Measurements from ENCODE around the gene LRRN4.

LRRN4 gene

DNA sequence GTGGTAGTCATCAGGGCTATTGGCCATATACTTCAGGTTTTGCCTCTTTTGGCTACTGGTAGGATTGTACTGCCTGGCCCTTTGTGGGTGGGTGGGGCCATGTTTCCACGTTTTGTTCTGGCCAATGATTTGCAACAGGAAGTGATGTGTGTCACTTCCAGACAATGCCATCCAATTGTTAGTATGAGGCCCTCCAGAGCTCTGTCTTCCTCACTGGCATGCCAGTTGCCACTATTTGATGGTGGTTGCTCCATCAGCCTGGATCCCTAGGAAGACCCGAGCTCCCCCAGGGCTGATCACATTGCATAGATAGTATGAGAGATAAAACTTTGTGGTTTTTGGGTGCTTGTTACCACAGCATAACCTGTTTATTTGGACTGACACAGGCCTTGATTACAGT lies 7.7 kb upstream of the LRRN4 start:
- TF ChIP-seq TAF1 (IDR thresholded peaks at IDR 0.05; ENCODE audit: borderline replicate concordance, insufficient read depth, low read length) (no peak), POLR2AphosphoS5 (IDR thresholded peaks at IDR 0.05; ENCODE audit: low read depth, low read length) (no peak), FOXP2 (optimal IDR thresholded peaks at IDR 0.05; ENCODE audit: borderline replicate concordance, extremely low read depth, extremely low read length, insufficient read depth) (no peak), SIN3A (IDR thresholded peaks at IDR 0.05; ENCODE audit: borderline replicate concordance, insufficient read depth, low read length) (no peak)
- TF ChIP-seq, protein P1, sequence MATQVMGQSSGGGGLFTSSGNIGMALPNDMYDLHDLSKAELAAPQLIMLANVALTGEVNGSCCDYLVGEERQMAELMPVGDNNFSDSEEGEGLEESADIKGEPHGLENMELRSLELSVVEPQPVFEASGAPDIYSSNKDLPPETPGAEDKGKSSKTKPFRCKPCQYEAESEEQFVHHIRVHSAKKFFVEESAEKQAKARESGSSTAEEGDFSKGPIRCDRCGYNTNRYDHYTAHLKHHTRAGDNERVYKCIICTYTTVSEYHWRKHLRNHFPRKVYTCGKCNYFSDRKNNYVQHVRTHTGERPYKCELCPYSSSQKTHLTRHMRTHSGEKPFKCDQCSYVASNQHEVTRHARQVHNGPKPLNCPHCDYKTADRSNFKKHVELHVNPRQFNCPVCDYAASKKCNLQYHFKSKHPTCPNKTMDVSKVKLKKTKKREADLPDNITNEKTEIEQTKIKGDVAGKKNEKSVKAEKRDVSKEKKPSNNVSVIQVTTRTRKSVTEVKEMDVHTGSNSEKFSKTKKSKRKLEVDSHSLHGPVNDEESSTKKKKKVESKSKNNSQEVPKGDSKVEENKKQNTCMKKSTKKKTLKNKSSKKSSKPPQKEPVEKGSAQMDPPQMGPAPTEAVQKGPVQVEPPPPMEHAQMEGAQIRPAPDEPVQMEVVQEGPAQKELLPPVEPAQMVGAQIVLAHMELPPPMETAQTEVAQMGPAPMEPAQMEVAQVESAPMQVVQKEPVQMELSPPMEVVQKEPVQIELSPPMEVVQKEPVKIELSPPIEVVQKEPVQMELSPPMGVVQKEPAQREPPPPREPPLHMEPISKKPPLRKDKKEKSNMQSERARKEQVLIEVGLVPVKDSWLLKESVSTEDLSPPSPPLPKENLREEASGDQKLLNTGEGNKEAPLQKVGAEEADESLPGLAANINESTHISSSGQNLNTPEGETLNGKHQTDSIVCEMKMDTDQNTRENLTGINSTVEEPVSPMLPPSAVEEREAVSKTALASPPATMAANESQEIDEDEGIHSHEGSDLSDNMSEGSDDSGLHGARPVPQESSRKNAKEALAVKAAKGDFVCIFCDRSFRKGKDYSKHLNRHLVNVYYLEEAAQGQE (IDR thresholded peaks at IDR 0.05; ENCODE audit: insufficient read depth in 1 of 2, low read depth in 2 of 2, low read length in 2 of 2), result no peak

DNA sequence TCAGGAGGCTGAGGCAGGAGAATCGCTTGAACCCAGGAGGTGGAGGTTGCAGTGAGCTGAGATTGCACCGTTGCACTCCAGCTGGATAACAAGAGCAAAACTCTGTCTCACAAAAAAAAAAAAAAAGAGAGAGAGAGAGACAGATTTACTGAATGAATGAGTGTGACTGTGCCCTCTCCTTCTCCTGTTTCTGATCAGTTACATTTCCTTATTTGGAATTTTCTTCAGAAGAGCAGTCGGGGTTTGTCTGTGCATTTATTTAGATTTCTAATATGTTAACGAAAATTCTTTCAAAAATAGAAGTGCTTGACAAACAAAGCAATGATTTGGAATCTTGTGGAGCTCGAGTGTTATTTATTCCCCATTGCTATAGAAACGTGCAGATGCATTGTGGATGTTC lies 6.4 kb upstream of the LRRN4 start:
- no peak for TF ChIP-seq TAF1 (IDR thresholded peaks at IDR 0.05; ENCODE audit: borderline replicate concordance, insufficient read depth, low read length)
- TF ChIP-seq SIN3A (IDR thresholded peaks at IDR 0.05; ENCODE audit: borderline replicate concordance, insufficient read depth, low read length), result no peak
- TF ChIP-seq FOXP2 (optimal IDR thresholded peaks at IDR 0.05; ENCODE audit: borderline replicate concordance, extremely low read depth, extremely low read length, insufficient read depth), result no peak
- TF ChIP-seq, protein P1 (IDR thresholded peaks at IDR 0.05; ENCODE audit: insufficient read depth in 1 of 2, low read depth in 2 of 2, low read length in 2 of 2), result no peak
- no peak for TF ChIP-seq POLR2AphosphoS5 (IDR thresholded peaks at IDR 0.05; ENCODE audit: low read depth, low read length)

DNA sequence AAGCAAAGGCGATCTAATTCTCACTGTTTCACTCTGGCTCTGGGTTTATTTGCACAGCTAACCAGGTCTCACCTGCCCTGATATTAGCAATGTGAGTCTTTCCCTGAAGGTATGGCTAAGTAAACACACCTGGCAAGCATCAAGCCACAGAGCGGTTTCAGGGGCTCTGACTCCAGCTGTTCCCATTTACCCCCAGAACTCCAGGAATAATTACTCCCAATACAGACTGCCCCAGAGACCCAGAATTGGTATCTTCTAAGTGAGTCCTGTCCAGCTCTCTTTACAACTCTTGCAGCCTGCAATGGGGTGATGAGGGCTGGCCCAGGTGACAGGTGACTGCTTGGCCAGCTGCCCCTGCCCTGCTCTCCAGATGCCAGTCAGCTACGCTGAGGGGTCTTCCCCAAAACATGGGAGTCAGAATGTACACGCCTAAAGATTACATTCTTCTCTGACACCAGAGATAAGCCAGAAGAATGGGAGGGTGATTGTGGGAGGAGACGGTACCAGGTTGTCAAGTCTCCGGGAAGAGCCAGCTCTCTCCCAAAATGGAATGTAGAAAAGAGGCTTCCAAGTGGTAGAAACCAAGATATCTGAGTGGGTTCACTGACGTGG lies 4.9 kb upstream of the LRRN4 start:
- no peak for TF ChIP-seq SIN3A (IDR thresholded peaks at IDR 0.05; ENCODE audit: borderline replicate concordance, insufficient read depth, low read length)
- TF ChIP-seq POLR2AphosphoS5 (IDR thresholded peaks at IDR 0.05; ENCODE audit: low read depth, low read length), result no peak
- no peak for TF ChIP-seq FOXP2 (optimal IDR thresholded peaks at IDR 0.05; ENCODE audit: borderline replicate concordance, extremely low read depth, extremely low read length, insufficient read depth)
- TF ChIP-seq, protein P1 (IDR thresholded peaks at IDR 0.05; ENCODE audit: insufficient read depth in 1 of 2, low read depth in 2 of 2, low read length in 2 of 2), result no peak
- no peak for TF ChIP-seq TAF1 (IDR thresholded peaks at IDR 0.05; ENCODE audit: borderline replicate concordance, insufficient read depth, low read length)

DNA sequence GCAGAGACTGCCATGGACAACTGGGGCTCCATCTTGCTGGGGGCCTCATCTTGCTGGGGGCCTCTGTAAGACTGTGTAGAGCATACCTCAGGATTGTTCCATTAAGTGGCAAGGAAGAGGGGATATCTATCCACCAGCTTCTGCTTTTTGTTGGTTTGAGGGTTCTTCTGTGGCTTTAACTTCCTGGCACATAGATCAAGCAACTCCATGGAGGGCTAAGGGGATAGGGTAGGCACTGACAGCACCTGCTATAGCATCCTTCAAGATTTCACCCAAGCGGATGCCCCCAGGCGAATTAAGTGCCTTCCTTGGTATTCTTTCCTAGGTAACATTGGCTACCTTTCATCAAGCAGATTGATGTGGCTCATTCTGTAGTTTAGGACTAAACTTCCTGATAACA lies 3.8 kb upstream of the LRRN4 start:
- TF ChIP-seq, protein P1 (IDR thresholded peaks at IDR 0.05; ENCODE audit: insufficient read depth in 1 of 2, low read depth in 2 of 2, low read length in 2 of 2), result no peak
- no peak for TF ChIP-seq FOXP2 (optimal IDR thresholded peaks at IDR 0.05; ENCODE audit: borderline replicate concordance, extremely low read depth, extremely low read length, insufficient read depth)
- TF ChIP-seq POLR2AphosphoS5 (IDR thresholded peaks at IDR 0.05; ENCODE audit: low read depth, low read length), result no peak
- no peak for TF ChIP-seq TAF1 (IDR thresholded peaks at IDR 0.05; ENCODE audit: borderline replicate concordance, insufficient read depth, low read length)
- no peak for TF ChIP-seq SIN3A (IDR thresholded peaks at IDR 0.05; ENCODE audit: borderline replicate concordance, insufficient read depth, low read length)

Measured in PFSK-1 (cell line).